ELF-1 (cell line): Measurements from ENCODE around the gene RAB28.
A peak's percentile ranks its signal among the peaks of the same experiment; 100 is the strongest.

Experiments
- DNase-seq: peaks from one replicate; pipeline ENCODE4 v3.0.0-alpha.2; 2016; ENCODE audit warnings: low read depth, low spot score

The RAB28 gene

DNA sequence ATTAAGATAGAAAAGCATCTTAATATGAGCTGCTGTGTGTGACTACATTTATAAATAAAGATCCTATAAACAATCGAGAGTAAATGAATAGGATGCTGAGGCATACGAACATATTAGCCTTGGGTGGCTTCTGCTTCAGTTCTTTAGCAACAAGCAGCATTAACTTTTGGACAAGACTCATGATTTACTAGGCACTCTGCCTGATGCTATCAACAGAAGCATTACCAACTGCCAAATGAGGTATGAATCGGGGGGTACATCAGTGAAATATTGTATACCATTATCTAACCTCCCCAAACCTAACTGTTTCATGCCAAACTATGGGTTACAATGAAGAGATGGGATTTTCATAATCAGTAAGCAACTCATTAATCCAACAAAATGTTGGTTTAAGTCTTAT lies 113.1 kb downstream of the RAB28 start:
- DNase-seq = no peak

- no peak for DNase-seq
These were observed 115.9 kb downstream of the RAB28 start for GRCh38 chr4:13368217-13368616.

- no peak for DNase-seq
These were observed 116.4 kb downstream of the RAB28 start for GRCh38 chr4:13367691-13368090.

GRCh38 chr4:13367244-13367643 lies 116.9 kb downstream of the RAB28 start:
- DNase-seq = no peak

DNA sequence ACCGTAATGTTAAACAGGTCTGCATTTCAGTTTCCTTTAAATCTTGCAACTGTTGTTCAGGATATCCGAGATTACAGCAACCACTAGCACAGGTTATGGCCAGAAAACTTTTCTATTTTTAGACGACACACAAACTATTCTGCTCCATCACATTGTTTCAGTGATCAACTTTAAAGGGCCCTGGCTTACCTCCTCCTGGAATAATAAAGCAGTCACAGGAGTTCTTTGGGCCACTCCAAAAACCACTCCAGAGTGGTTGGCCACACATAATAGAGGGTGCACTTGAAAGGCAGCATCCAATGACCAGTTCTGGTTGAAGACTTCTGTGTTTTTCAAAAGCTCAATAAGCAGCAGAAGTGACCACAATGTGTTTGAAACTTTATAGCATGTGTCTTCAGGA lies 118.9 kb downstream of the RAB28 start:
- DNase-seq = no peak

- no peak for DNase-seq
These were observed 119.5 kb downstream of the RAB28 start for GRCh38 chr4:13364653-13365052.

DNA sequence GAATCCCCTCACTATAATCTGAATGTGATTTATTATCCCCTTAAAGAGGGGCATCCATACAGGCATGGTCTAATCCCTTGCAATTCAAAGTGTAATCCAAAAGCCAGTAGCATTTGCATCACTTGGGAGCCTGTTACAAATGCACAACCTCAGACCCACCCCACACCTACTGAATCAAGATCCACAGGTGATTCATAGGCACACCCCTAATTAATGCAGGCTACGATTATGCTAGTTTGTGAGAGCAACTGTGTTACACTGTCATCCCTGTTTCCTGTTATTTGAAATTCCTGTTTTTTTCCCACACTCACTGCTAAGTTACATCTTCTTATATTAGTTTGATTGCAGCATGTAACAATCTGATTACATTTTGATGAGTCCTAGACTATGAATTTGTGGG lies 120.0 kb downstream of the RAB28 start:
- no peak for DNase-seq

DNA sequence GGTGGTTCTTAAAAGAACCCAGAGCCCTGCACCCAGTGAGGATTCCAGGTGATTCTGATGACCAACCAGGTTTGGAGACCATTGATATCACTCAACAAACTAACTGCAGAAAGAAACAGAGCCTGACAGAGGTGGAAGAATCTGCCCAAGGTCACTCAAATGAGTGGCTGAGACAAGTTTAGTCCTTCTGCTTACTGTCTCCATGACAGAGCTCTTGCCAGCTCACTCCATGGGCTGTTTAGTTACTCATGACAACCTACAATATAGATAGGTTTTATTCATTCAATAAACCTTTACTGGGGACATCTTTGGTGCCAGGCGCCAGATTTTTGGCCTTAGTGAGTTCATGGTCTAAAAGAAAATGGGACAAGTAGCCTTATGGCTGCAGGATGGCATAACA lies 124.3 kb downstream of the RAB28 start:
- DNase-seq = no peak

GRCh38 chr4:13355111-13355880 lies 128.8 kb downstream of the RAB28 start:
- no peak for DNase-seq

DNA sequence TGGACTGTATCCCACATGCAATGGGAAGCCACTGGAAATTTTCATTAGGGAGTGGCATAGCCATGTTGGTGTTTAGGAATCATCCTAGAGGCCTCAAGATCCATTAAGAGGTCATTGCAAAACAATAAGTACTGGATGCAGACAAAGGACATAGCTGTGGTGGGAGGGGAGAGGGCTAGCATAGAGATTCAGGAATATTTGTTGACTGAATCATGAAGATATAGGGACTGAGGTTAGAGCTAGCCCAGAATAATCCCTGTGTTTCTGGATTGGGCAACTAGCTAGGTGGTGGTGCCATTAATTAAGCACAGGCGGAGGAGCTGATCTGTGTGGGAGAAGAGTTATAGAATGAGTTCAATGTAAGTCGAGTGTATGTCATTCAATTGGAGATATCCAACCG lies 135.0 kb downstream of the RAB28 start:
- DNase-seq = no peak

DNA sequence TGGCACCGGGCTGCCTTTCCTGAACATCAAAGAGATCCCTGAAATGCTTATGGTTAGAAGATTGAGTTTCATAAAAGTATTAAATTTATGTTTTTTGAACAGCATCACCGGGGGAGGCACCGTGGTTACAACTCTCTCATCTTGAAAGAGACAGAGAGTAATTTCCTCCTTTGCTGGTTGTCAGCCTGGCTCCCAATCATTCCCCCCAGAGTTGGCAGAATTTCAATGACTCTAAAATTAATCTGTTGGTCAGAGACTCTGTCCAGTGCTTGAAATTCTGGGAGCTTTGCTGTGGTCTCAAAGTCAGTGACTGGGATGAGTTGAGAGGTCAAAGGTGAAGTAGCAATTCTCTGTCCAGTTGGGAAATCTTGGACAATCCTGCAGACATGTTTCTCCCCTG lies 135.9 kb downstream of the RAB28 start:
- DNase-seq = no peak

DNA sequence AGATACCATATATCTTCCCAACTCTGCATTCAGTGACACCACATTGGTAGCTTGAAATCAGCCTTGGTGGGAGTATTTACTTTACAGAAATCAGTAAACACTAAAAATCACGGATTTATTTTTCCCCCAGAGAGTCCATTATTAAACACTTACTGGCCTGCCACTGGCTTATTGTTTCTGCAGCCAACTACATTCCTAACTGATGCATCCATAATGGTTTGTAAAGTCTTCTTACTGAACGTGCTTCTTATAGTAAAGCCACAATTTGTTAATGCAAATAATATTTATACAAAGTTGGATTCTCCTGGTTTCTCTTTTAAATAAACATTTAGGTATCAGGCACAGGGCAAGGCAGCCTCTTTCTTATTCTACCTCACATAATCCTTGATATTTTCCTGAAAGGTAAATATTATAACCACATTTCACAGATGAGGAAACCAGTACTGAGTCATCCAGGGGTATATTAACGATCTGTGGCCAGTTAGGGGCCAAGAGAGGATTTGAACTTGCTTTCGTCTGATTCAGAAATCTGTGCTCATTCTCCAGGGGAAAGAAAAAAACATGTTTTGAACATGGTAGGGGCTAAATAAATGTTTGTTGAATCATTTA lies 136.5 kb downstream of the RAB28 start:
- no peak for DNase-seq

- DNase-seq = no peak
These were observed 139.9 kb downstream of the RAB28 start for GRCh38 chr4:13344216-13344615.

DNA sequence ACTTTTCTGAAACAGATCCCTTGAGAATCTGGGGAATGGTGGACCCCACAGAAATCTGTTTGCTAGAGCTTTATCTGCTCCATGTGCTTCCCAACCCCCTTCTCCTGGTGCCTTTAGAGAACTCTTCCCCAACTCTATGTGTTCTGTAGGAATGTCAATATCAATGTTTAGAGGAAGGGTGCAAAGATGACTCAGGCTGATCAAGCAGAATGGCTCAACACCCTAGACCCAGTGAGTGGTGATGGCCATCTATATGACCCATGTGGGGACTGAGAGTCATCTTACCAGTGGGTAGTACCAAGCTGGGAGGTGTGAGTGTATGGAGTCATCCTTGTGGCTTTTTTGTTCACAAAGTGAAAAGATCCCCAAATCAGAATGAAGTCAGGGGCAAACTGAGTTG lies 143.5 kb downstream of the RAB28 start:
- no peak for DNase-seq

DNA sequence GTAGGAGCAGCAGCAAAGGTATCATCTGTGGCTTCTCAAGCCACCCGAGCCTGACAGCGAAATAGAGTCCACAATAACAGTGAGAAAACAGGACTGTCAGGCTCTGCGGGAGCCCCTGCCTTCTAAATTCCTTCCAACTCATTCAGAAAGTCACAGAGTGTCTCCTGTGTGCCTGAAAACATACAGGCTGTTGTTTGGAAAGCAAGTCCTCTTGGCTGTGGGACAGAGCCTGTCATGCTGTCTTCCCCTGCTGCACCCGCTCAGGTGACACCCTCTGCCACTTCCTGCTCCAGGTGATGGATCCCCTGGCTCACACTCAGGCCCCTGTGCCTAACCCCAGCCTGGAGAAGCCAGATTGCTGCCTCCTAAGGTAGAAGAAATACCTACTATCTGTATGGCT lies 152.3 kb downstream of the RAB28 start:
- no peak for DNase-seq

GRCh38 chr4:13329963-13330362 lies 154.2 kb downstream of the RAB28 start:
- no peak for DNase-seq

DNA sequence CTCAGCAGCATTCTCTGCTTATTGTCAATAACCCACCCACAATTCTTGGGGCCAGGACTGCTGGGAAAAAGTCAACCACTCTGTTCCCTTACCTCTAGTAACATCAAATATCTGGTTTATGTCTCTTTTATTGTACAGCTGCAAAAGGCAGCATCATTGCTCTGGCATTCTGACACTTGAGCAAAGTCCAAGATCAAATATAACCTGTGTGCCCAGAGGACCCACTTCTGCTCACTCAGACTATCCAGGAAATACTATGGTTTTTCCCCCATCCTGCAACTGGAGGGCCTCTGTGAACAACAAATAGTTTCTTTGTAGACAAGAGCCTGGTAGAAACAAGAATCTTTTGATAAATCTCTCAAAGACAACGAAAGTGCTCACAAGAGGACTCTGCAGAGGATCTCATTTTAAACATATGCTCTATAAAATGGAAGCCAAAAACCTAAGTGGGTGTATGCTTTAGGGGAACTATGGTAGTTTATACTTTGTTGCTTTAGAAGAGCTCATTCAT lies 154.7 kb downstream of the RAB28 start:
- no peak for DNase-seq

DNA sequence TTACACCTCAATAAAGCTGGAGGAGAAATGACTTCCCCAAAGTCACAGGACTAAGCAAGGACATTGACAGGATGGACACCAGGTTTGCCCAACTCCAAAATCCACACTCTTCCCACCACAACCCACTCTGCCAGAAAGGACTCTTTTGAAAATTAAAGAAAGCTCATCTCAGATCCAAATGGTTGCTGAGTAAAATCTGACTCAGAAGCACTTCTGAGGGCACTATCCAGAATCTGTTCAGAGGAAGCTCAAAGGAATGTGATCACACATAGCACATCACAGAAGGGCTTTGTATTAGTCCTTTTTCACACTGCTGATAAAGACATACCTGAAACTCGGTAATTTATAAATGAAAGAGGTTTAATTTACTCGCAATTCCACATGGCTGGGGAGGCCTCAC lies 155.5 kb downstream of the RAB28 start:
- DNase-seq = no peak

GRCh38 chr4:13327991-13328390 lies 156.1 kb downstream of the RAB28 start:
- DNase-seq = no peak

GRCh38 chr4:13325744-13326143 lies 158.4 kb downstream of the RAB28 start:
- DNase-seq = peak; percentile 13

- no peak for DNase-seq
These were observed 160.2 kb downstream of the RAB28 start for GRCh38 chr4:13323921-13324320.

DNA sequence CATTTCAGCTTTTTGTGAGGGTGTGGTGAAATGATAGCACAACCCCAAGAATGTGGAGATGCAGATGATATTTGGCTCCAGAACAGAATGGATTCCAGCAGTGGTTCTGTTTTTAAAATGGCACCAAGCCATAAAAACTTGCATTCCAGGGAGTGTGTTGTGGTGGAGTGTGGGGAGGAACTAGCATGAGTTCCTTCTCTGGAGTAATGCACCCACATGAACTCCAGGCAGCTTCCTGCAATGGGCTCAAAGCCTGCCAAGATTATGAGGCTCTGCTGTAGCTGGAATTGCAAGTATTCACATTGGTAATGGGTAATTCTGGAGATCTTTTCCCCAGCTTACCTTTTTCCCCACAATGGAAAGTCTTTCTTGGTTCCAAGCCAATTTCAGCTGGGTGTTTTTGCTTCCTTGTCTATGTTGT lies 161.4 kb downstream of the RAB28 start:
- no peak for DNase-seq
